Endothelial cell (in vitro differentiated cells): Measurements from ENCODE around the gene TMEM207. TPM values are rescaled to one million over a fixed set of nuclear protein-coding genes. Genes with fewer than 3 reads are reported as not detected.
"Not testable (repeated sequence)": the region's sequence is repeated elsewhere in the genome, so short reads cannot be mapped to it uniquely, and the experiment has no call there.

Source experiments
- DNase-seq: peaks from one replicate; pipeline ENCODE4 v3.0.0; 2021; ENCODE audit warnings: low spot score
- H3K27ac Mint-ChIP-seq: one replicate; pipeline ENCODE4 v1.8.0; 2021; ENCODE audit warnings: mixed read lengths, inconsistent platforms; ENCODE audit not compliant: unreplicated experiment
- H3K27me3 Mint-ChIP-seq: one replicate; pipeline ENCODE4 v1.8.0; 2021; ENCODE audit warnings: mild to moderate bottlenecking, moderate library complexity, mixed read lengths, inconsistent platforms; ENCODE audit not compliant: unreplicated experiment
- H3K36me3 Mint-ChIP-seq: one replicate; pipeline ENCODE4 v1.8.0; 2021; ENCODE audit warnings: mild to moderate bottlenecking, low read depth, mixed read lengths, inconsistent platforms; ENCODE audit not compliant: unreplicated experiment
- H3K4me1 Mint-ChIP-seq: one replicate; pipeline ENCODE4 v1.8.0; 2021; ENCODE audit warnings: mild to moderate bottlenecking, mixed read lengths, inconsistent platforms; ENCODE audit not compliant: unreplicated experiment
- H3K4me3 Mint-ChIP-seq: one replicate; pipeline ENCODE4 v1.8.0; 2021; ENCODE audit warnings: mild to moderate bottlenecking, mixed read lengths, inconsistent platforms; ENCODE audit not compliant: unreplicated experiment
- H3K9me3 Mint-ChIP-seq: one replicate; pipeline ENCODE4 v1.8.0; 2021; ENCODE audit warnings: mixed read lengths, inconsistent platforms; ENCODE audit not compliant: unreplicated experiment
- CTCF ChIP-seq: fragments of 200-600 bp; sonication (generic); IDR thresholded peaks from one replicate; pipeline ENCODE4 v1.5.0; 2021; ENCODE audit warnings: antibody characterized with exemption; ENCODE audit not compliant: unreplicated experiment
- total RNA-seq: library from RNA; stranded (reverse); fragmentation: NEBNext Ultra II Directional; extraction: Animal tissue kit (Norgen Biotek cat#: 25700); gene quantifications from one replicate; pipeline ENCODE4 v1.2.1, GENCODE V29; 2021; ENCODE audit not compliant: unreplicated experiment

The TMEM207 gene
- total RNA-seq, 1 donor from 2014 or later, result not detected

GRCh38 chr3:190491533-190492054, 41.9 kb upstream of the TMEM207 start:
- H3K36me3 Mint-ChIP-seq, result no peaks in the 10 kb centered on the region
- TF ChIP-seq CTCF, result no peak
- H3K27ac Mint-ChIP-seq, result no peak overlapping the region
- no peak for DNase-seq
- no peak overlapping the region for H3K4me3 Mint-ChIP-seq
- no peaks in the 10 kb centered on the region for H3K9me3 Mint-ChIP-seq
- H3K4me1 Mint-ChIP-seq, result no peaks in the 10 kb centered on the region
- peaks cover 1% of the 10 kb centered on the region for H3K27me3 Mint-ChIP-seq

GRCh38 chr3:190486908-190487607, 37.4 kb upstream of the TMEM207 start:
- no peaks in the 10 kb centered on the region for H3K36me3 Mint-ChIP-seq
- DNase-seq, result no peak
- H3K9me3 Mint-ChIP-seq, result no peaks in the 10 kb centered on the region
- no peak for TF ChIP-seq CTCF
- no peak overlapping the region for H3K27ac Mint-ChIP-seq
- no peaks in the 10 kb centered on the region for H3K4me1 Mint-ChIP-seq
- H3K27me3 Mint-ChIP-seq, result no peaks in the 10 kb centered on the region
- H3K4me3 Mint-ChIP-seq, result no peak overlapping the region

GRCh38 chr3:190486533-190486864, 36.8 kb upstream of the TMEM207 start:
- H3K27ac Mint-ChIP-seq, result no peak overlapping the region
- no peak overlapping the region for H3K4me3 Mint-ChIP-seq
- no peaks in the 10 kb centered on the region for H3K27me3 Mint-ChIP-seq
- H3K4me1 Mint-ChIP-seq, result no peaks in the 10 kb centered on the region
- H3K9me3 Mint-ChIP-seq, result no peaks in the 10 kb centered on the region
- no peak for DNase-seq
- no peaks in the 10 kb centered on the region for H3K36me3 Mint-ChIP-seq
- no peak for TF ChIP-seq CTCF

- Mint-ChIP-seq H3K4me1 (no peaks in the 10 kb centered on the region), H3K36me3 (no peaks in the 10 kb centered on the region), H3K27ac (no peak overlapping the region), H3K27me3 (no peaks in the 10 kb centered on the region), H3K4me3 (no peak overlapping the region), H3K9me3 (no peaks in the 10 kb centered on the region)
- TF ChIP-seq CTCF, result no peak
- DNase-seq, result no peak
Measured at GRCh38 chr3:190485830-190486532, 36.3 kb upstream of the TMEM207 start.

- no peak overlapping the region for H3K4me3 Mint-ChIP-seq
- H3K36me3 Mint-ChIP-seq, result no peaks in the 10 kb centered on the region
- H3K27ac Mint-ChIP-seq, result no peak overlapping the region
Measured at GRCh38 chr3:190481779-190482178, 32.1 kb upstream of the TMEM207 start.

GRCh38 chr3:190473261-190473660, 23.6 kb upstream of the TMEM207 start:
- not testable (repeated sequence) for H3K27ac Mint-ChIP-seq, H3K4me3 Mint-ChIP-seq, H3K36me3 Mint-ChIP-seq, H3K9me3 Mint-ChIP-seq, H3K4me1 Mint-ChIP-seq, H3K27me3 Mint-ChIP-seq, DNase-seq

More at GRCh38 chr3:190481779-190482178, 32.1 kb upstream of the TMEM207 start:
- H3K4me1 Mint-ChIP-seq, result no peaks in the 10 kb centered on the region
- H3K27me3 Mint-ChIP-seq, result no peaks in the 10 kb centered on the region
- no peak for TF ChIP-seq CTCF
- no peaks in the 10 kb centered on the region for H3K9me3 Mint-ChIP-seq
- DNase-seq, result no peak
